ENCODE results near the gene PKHD1. TPM values are rescaled to one million over a fixed set of nuclear protein-coding genes. Genes with fewer than 3 reads are reported as not detected.

PKHD1 gene
- total and polyA plus RNA-seq, 2 donors (not counting 1 experiment from before 2014, with no cell fraction given), result not detected

DNA sequence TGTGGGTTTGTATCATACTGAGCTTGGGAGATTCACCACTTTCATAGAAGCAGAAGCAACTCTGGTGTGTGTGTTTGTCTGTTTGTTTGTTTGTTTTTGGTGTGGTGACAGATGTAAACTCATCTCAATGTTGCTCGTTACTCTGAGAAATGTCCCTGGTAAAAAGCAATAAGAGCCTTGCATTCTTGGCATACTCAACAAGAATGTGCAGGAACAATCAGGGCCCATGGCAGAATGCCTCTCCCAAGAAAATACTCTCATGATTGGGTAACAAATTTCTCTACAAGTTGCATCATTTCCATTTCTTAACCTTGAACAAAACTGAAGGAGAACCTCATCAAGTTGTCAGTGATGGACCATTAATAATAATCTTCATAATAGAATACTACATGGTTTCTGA, 43.0 kb upstream of the PKHD1 start:
- H3K4me3 Mint-ChIP-seq, result no peak overlapping the region
- no peaks in the 10 kb centered on the region for H3K4me1 ChIP-seq (ENCODE audit: control insufficient read depth in 2 of 2, insufficient read depth in 2 of 2, low read length in 2 of 2)
- H3K9me3 Mint-ChIP-seq (ENCODE audit: insufficient read depth), result no peaks in the 10 kb centered on the region
- intact Hi-C loops (cut with micrococcal nuclease), result no loop called here
- no peak overlapping the region for H2AFZ ChIP-seq (ENCODE audit: insufficient read depth, low read depth, low read length, poor library complexity, severe bottlenecking)
- H3K9me3 ChIP-seq (ENCODE audit: control extremely low read depth in 1 of 3, control insufficient read depth in 2 of 3, insufficient read depth in 1 of 3, low read length in 2 of 3), result no peaks in the 10 kb centered on the region
- H3K79me2 ChIP-seq (ENCODE audit: control insufficient read depth, insufficient read depth, low read length), result no peaks in the 10 kb centered on the region
- ChIA-PET POLR2A (no interaction called here), CTCF (no interaction called here)
- no peak overlapping the region for H3K27ac ChIP-seq (ENCODE audit: low read length in 2 of 2)
- H3K27me3 ChIP-seq (replicated peaks in 1 of 4; ENCODE audit: control extremely low read depth in 1 of 4, control insufficient read depth in 3 of 4, insufficient read depth in 4 of 4, low read length in 3 of 4), result peaks cover 0 to 3% (median 0%) of the 10 kb centered on the region in 4 experiments
- DNase-seq, result no peak
- H3K4me3 ChIP-seq (ENCODE audit: control extremely low read depth in 1 of 5, extremely low read depth in 1 of 5, insufficient read depth in 1 of 5, low read depth in 2 of 5, low read length in 4 of 5), result no peak overlapping the region
- no peak overlapping the region for H3K27ac Mint-ChIP-seq
- H3K4me2 ChIP-seq (replicated peaks; ENCODE audit: low read depth, low read length, poor library complexity, severe bottlenecking), result no peak overlapping the region
- peaks cover 4% of the 10 kb centered on the region for H3K4me1 Mint-ChIP-seq
- H3K9ac ChIP-seq (ENCODE audit: low read length), result no peak overlapping the region
- ATAC-seq (ENCODE audit: low read depth), result no peak
- H3K27me3 Mint-ChIP-seq, result peaks cover 23% of the 10 kb centered on the region
- H4K20me1 ChIP-seq (ENCODE audit: control insufficient read depth, insufficient read depth, low read length, poor library complexity, severe bottlenecking), result no peaks in the 10 kb centered on the region
- H3K36me3 ChIP-seq (replicated peaks in 1 of 2; ENCODE audit: control extremely low read depth in 1 of 2, control insufficient read depth in 1 of 2, extremely low read depth in 1 of 2, insufficient read depth in 2 of 2, low read length in 1 of 2), result no peaks in the 10 kb centered on the region
- TF ChIP-seq, protein P1, sequence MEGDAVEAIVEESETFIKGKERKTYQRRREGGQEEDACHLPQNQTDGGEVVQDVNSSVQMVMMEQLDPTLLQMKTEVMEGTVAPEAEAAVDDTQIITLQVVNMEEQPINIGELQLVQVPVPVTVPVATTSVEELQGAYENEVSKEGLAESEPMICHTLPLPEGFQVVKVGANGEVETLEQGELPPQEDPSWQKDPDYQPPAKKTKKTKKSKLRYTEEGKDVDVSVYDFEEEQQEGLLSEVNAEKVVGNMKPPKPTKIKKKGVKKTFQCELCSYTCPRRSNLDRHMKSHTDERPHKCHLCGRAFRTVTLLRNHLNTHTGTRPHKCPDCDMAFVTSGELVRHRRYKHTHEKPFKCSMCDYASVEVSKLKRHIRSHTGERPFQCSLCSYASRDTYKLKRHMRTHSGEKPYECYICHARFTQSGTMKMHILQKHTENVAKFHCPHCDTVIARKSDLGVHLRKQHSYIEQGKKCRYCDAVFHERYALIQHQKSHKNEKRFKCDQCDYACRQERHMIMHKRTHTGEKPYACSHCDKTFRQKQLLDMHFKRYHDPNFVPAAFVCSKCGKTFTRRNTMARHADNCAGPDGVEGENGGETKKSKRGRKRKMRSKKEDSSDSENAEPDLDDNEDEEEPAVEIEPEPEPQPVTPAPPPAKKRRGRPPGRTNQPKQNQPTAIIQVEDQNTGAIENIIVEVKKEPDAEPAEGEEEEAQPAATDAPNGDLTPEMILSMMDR (IDR thresholded peaks at IDR 0.05), result no peak
- TF ChIP-seq EZH2 (IDR thresholded peaks at IDR 0.05; ENCODE audit: borderline replicate concordance, insufficient read depth, low read depth, low read length, poor library complexity, severe bottlenecking), result no peak
- WGBS (ENCODE audit: insufficient coverage), result no CpG with 5 or more reads among the region's 1 CpG

DNA sequence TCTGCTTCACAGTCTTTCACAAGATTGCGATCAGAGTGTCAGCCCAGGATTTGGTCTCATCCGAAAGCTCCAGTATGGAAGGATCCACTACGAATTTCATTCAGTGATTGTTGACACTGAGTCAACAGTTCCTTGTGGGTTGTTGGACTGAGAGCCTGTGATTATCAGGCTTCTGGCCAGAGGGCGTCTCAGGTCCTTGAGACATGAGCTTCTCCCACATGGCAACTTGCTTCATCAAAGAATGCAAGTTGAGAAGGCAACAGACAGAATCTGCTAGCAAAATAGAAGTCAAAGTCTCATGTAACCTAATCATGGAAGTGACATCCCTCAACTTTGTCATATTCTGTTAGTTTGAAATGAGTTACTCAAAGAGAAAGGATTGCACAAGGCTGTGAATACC, 40.5 kb upstream of the PKHD1 start:
- H3K4me3 ChIP-seq (ENCODE audit: control extremely low read depth in 1 of 5, extremely low read depth in 1 of 5, insufficient read depth in 1 of 5, low read depth in 2 of 5, low read length in 4 of 5), result no peak overlapping the region
- H3K9me3 ChIP-seq (ENCODE audit: control extremely low read depth in 1 of 3, control insufficient read depth in 2 of 3, insufficient read depth in 1 of 3, low read length in 2 of 3), result no peaks in the 10 kb centered on the region
- ChIA-PET POLR2A (no interaction called here), CTCF (no interaction called here)
- H3K9ac ChIP-seq (ENCODE audit: low read length), result no peak overlapping the region
- intact Hi-C loops (cut with micrococcal nuclease), result no loop called here
- no peak overlapping the region for H2AFZ ChIP-seq (ENCODE audit: insufficient read depth, low read depth, low read length, poor library complexity, severe bottlenecking)
- Mint-ChIP-seq H3K4me1 (no peaks in the 10 kb centered on the region), H3K27me3 (peaks cover 45% of the 10 kb centered on the region), H3K4me3 (no peak overlapping the region), H3K27ac (no peak overlapping the region), H3K9me3 (ENCODE audit: insufficient read depth) (no peaks in the 10 kb centered on the region)
- no peak for TF ChIP-seq EZH2 (IDR thresholded peaks at IDR 0.05; ENCODE audit: borderline replicate concordance, insufficient read depth, low read depth, low read length, poor library complexity, severe bottlenecking)
- TF ChIP-seq, protein P1 (IDR thresholded peaks at IDR 0.05), result no peak
- H3K36me3 ChIP-seq (replicated peaks in 1 of 2; ENCODE audit: control extremely low read depth in 1 of 2, control insufficient read depth in 1 of 2, extremely low read depth in 1 of 2, insufficient read depth in 2 of 2, low read length in 1 of 2), result no peaks in the 10 kb centered on the region
- peaks cover 0 to 4% (median 0%) of the 10 kb centered on the region in 4 experiments for H3K27me3 ChIP-seq (replicated peaks in 1 of 4; ENCODE audit: control extremely low read depth in 1 of 4, control insufficient read depth in 3 of 4, insufficient read depth in 4 of 4, low read length in 3 of 4)
- ATAC-seq (ENCODE audit: low read depth) (no peak), DNase-seq (no peak)
- no peaks in the 10 kb centered on the region for H3K4me1 ChIP-seq (ENCODE audit: control insufficient read depth in 2 of 2, insufficient read depth in 2 of 2, low read length in 2 of 2)
- no peak overlapping the region for H3K4me2 ChIP-seq (replicated peaks; ENCODE audit: low read depth, low read length, poor library complexity, severe bottlenecking)
- H4K20me1 ChIP-seq (ENCODE audit: control insufficient read depth, insufficient read depth, low read length, poor library complexity, severe bottlenecking), result no peaks in the 10 kb centered on the region
- WGBS (ENCODE audit: insufficient coverage), result 97% methylated on average over 3 of the region's 4 CpGs
- H3K79me2 ChIP-seq (ENCODE audit: control insufficient read depth, insufficient read depth, low read length), result no peaks in the 10 kb centered on the region
- H3K27ac ChIP-seq (ENCODE audit: low read length in 2 of 2), result no peak overlapping the region

Measured in B cell (primary cell).